Activated CD8-positive, alpha-beta memory T cell treated with anti-CD3 and anti-CD28 coated beads, Interleukin-2, amount 50 U/mL, for 48 hours (primary cell): ENCODE data around the gene TRPV5.
"Not testable (repeated sequence)": the region's sequence is repeated elsewhere in the genome, so short reads cannot be mapped to it uniquely, and the experiment has no call there.

Experiments
- DNase-seq: peaks from one replicate; pipeline ENCODE4 v3.0.0-alpha.2; 2020

The TRPV5 gene

DNA sequence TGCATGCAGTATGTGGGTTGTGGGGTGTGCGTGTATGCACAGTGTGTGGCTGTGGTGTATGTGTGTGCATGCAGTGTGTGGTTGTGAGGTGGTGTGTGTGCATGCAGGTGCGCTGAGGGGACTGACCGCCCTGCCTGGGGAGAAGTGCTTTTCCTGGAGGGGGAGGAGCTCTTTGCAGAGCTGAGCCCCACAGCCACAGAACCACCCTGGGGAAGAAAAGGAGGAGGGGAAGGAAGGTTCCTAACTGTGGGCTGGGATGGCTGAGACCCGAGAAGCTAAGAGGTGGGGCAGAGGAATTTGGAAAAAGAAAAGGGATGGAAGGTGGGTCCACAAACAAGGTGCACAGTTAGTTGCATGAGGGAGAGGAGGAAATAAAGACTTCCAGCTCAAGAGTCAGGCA, at the start of gene TRPV5:
TRPV5 (minus strand) TSS at position 123 of the 400 bp plus-strand sequence. CDS start 287 bp downstream, outside the sequence.
- DNase-seq = no peak

- DNase-seq = not testable (repeated sequence)
These were observed 44.9 kb upstream of the TRPV5 start for GRCh38 chr7:142978402-142978801.

GRCh38 chr7:142974626-142975025, 41.1 kb upstream of the TRPV5 start:
- DNase-seq = no peak

DNA sequence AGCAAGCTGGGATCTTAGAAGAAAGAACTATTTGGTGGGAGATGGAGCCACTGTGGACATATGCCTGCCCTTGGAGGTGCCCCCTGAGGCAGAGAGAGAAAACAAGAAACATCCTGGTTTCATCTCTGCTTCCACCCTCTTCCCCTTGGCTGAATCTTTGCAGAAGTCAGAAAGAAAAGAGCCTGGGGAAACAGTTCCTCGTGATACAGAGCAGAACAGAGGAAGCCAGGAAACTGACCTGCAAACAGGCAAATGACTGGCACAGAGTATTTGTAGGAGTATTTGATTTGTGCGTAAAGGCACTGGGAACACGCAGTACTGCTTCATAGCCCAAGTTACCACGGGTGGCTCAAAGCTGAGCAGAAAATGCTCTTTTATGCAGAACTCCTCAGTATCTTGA, 35.6 kb upstream of the TRPV5 start:
- DNase-seq = no peak

DNA sequence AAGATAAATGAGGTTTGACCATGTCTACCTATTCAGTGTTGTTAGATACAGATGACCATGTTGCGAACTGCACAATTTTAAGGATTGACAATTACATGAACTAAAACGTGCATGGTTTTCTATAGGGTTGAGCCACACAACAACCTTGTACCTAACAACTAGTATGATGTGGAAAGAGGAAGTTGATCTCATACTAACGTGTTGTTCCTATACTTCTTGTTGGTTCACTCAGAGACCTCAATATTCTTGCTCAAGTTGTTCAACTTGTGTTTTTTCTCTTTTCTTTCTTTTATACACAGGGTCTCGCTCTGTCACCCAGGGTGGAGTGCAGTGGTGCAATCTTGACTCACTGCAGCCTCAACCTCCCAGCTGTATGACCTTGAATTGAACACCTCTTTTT, 34.7 kb upstream of the TRPV5 start:
- DNase-seq = no peak

DNA sequence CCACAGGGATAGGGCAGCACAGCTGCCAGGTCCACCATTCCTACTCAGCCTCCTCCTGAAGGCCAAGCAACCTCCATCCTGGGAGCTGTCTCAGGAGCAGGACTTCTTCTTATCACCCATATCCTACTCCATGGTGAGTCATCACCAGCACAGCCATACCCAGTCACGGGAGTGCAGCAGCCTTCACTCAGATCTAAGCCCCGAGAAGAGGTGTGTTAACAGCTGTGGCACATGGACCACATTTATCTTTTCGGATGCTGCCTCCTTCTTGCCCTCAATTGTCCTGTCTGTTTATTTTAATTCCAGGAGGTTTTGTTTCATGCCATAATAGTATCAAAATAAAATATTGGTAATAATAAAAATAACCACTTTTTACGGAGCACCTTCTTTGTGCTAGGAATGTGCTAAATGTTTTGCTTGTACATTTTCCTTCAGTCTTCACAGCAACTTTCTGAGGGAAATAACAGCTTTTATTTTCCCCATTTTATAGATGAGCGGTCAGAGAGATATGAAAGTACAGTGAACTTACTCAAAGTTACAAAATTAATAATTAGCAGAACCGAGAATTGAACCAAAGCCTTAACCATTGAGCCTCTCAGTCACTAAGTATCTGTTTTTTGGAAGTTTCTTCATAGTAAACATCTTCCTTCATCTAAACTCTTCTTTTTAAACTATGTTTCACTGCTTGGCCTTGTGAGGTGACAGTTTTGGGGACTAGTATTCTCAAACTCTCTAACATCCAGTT, 31.1 kb upstream of the TRPV5 start:
- DNase-seq = no peak

- DNase-seq = no peak
These were observed 30.4 kb upstream of the TRPV5 start for GRCh38 chr7:142963993-142964392.

DNA sequence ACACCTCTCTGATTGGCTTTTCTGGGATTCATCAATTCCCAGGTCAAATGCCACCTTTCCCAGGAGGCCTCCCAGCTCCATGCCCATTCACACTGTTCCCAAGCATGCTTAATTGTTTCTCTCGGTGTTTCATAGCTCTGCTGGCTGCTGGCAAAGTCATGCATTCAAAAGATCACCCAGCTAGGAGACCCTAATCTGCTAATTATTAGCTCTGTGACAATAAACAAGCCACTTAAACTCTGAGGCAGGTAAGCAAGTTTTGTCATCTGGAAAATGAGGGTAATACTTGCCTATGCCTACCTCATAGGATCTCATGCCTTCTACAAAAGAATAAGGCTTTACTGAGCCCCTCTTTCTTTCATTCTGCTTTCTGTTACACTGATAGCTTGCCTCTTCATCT, 29.4 kb upstream of the TRPV5 start:
- no peak for DNase-seq

- no peak for DNase-seq
These were observed 28.7 kb upstream of the TRPV5 start, which contains the start of gene KEL for GRCh38 chr7:142961973-142962926. Gene KEL (minus strand): TSS chr7:142962363. CDS start chr7:142962206, 157 bp downstream.

DNA sequence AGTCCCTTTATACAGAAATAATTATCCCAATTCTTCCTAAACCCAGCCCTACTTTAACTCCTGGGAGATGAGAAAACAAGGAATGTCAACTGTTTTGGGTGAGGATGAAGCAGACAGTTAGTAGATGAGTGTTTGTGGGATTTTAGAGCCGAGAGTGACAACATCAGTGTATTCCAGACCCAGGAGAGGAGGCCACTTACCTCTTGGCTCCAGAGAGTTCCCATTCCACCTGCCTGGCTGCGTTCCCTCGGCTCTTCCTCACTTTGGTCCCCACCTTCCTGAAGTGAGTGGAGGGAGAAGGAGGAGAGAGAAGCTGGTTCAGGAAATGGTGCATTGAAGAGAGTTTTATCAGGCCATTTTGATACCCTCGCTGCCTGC, 28.0 kb upstream of the TRPV5 start:
- DNase-seq = no peak

GRCh38 chr7:142960955-142961512, 27.5 kb upstream of the TRPV5 start:
- no peak for DNase-seq

- no peak for DNase-seq
These were observed 25.7 kb upstream of the TRPV5 start for GRCh38 chr7:142959202-142959601.

GRCh38 chr7:142957723-142958122, 24.2 kb upstream of the TRPV5 start:
- no peak for DNase-seq

DNA sequence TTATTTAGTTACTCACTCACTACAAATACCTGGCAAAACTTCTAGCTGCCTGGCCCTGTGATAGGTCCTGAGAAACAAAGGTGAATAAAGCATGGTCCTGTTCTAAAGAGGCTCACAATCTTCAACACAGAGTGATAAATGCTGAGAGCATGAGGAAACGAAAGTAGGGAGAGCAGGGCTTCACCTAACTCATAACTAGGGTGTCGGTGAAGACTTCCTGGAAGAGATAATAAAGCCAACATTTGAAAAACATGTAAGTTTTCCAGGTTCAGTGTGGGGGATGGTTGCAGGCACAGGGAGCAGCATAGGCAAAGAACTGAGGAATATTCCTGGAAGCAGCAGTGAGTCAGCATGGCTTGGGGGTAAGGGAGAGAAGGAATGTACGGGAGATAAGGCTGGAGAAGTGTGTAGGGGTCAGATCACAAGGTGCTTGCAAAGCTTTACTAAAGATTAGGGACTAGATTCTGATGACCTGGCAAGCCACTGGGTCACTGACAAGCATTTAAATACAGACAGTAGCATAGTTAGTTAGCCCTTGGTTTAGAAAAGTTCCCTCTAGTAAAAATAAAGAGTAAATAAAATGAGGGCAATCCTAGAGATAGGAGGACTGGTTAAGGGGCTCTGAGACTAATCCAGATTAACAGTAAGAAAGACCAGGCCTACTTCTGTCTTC, 23.5 kb upstream of the TRPV5 start:
- no peak for DNase-seq

GRCh38 chr7:142954680-142955268, 21.2 kb upstream of the TRPV5 start:
- no peak for DNase-seq

GRCh38 chr7:142950235-142950634, 16.7 kb upstream of the TRPV5 start:
- DNase-seq = no peak

GRCh38 chr7:142948603-142949002, 15.1 kb upstream of the TRPV5 start:
- DNase-seq = no peak

DNA sequence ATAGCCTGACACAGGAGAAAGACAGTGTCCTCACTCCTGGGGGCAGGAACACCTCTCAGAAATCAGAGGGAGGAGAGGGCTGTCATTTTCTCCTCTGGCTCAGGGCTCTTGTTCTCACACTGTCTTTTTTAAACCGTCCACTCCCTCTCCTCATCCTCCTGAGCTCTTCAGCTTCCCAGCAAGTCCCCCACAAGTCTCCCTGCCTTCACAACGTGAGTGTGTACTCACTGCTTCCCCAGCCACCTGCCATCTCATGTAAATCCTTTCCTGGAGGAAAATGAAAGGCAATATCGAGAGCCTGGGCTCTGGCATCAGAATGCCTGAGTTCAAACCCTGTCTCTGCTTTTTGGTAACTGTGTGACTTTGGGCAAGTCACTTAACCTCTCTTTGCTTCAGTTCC, 11.5 kb upstream of the TRPV5 start:
- no peak for DNase-seq

GRCh38 chr7:142943706-142944268, 10.2 kb upstream of the TRPV5 start:
- no peak for DNase-seq

DNA sequence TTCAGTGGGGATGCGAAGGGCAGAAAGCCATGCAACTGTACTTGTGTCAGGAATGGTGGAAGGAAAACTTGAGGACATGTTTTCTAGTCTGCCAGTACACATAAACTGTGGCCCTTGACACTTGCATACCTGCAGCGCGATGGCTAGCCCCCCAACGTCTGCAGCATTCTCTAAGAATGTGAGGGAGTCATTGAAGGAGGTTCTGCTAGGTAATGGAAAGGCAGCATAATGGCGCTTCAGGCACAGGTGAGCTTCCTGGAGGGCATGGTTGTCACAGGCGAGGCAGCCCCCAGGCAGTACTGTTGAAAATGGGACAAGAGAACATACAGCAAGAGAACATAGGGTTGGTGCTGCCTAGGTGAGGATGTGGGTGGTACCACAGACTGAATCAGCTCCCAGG, 9.2 kb upstream of the TRPV5 start:
- no peak for DNase-seq

DNA sequence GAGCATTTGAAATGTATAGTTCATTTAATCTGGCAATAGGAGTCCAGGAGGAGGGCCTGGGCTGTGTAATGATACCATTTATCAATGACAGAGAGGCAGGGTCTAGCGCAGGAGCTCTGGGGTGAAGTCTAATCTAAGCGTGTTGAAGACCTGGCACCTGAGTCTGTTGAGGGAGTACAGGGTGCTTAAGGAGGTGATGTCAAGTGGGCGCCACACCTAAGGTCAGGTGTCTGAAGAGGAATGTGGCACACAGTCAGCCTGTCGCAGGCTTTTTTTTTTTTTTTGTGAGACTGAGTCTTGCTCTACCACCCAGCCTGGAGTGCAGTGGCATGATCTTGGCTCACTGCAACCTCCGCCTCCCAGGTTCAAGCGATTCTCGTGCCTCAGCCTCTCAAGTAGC, 8.0 kb upstream of the TRPV5 start:
- DNase-seq = no peak

DNA sequence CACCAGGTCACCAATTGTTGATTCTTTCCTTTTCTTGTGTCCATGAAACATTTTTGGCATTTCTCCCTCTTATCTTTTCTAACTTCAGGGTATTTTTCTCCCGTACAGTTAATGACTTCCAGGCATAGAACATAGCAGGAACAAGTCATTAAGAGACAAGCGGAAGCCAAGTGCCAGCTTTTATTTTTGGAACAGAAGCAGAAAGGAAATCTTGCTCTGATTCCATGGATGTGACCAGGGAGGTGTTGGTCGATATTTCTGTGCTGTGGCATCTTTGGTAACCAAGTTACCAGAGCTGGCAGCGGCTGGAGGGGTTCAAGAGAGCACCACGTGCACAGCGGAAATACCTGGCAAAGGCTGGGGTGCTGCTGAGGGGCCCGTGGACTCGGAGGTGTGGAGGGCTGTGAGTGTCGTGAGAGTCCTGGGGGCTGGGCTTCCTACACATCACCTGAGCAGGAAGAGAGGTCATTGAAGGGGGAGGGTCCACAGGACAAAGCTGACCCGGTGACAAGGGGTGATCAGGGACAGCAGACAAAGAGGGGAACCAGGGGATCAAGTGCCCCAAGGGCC, 7.5 kb upstream of the TRPV5 start:
- no peak for DNase-seq
